IPS-20b (cell line): ENCODE measurements around the gene SNX5.

Source experiments
- H3K27ac ChIP-seq: one replicate; pipeline ENCODE4 v1.5.1; 2013; ENCODE audit warnings: low read length
- H3K27me3 ChIP-seq: 2 replicates; pipeline ENCODE4 v1.6.1; 2013; ENCODE audit warnings: mild to moderate bottlenecking, low read length, inconsistent platforms; ENCODE audit not compliant: insufficient read depth
- H3K36me3 ChIP-seq: 2 replicates; pipeline ENCODE4 v1.6.1; 2013; ENCODE audit warnings: low read depth, mild to moderate bottlenecking, inconsistent platforms, low read length, moderate library complexity; ENCODE audit not compliant: insufficient read depth
- H3K4me1 ChIP-seq: 2 replicates; pipeline ENCODE4 v1.6.1; 2013; ENCODE audit warnings: mild to moderate bottlenecking, control low read depth, inconsistent platforms, low read length, moderate library complexity; ENCODE audit not compliant: insufficient read depth
- H3K4me3 ChIP-seq: 2 replicates; pipeline ENCODE4 v1.5.1; 2013; ENCODE audit warnings: mild to moderate bottlenecking, low read length, inconsistent platforms
- H3K9ac ChIP-seq: 2 replicates; pipeline ENCODE4 v1.6.1; 2013; ENCODE audit warnings: low read depth, mild to moderate bottlenecking, inconsistent platforms, low read length, moderate library complexity
- H3K9me3 ChIP-seq: 2 replicates; pipeline ENCODE4 v1.6.1; 2013; ENCODE audit warnings: mild to moderate bottlenecking, low read depth, low read length, inconsistent platforms; ENCODE audit not compliant: insufficient read depth

The SNX5 gene

GRCh38 chr20:17956099-17956685, 12.4 kb downstream of the SNX5 start:
- Histone ChIP-seq H3K9me3 (no peaks in the 10 kb centered on the region), H3K4me3 (no peak overlapping the region), H3K4me1 (peaks cover 10% of the 10 kb centered on the region; the same call in 1 of the 2 replicates), H3K27me3 (no peaks in the 10 kb centered on the region), H3K27ac (no peak overlapping the region), H3K36me3 (peaks cover 94% of the 10 kb centered on the region), H3K9ac (no peak overlapping the region)

GRCh38 chr20:17955302-17955701, 13.3 kb downstream of the SNX5 start:
- Histone ChIP-seq H3K4me3 (no peak overlapping the region), H3K27ac (no peak overlapping the region)

GRCh38 chr20:17953935-17954334, 14.7 kb downstream of the SNX5 start:
- peaks cover 2% of the 10 kb centered on the region; the same call in 1 of the 2 replicates for H3K4me1 ChIP-seq
- H3K9me3 ChIP-seq, result no peaks in the 10 kb centered on the region
- H3K27ac ChIP-seq, result no peak overlapping the region
- H3K27me3 ChIP-seq, result no peaks in the 10 kb centered on the region
- H3K4me3 ChIP-seq, result no peak overlapping the region
- H3K9ac ChIP-seq, result no peak overlapping the region
- peaks cover 95% of the 10 kb centered on the region for H3K36me3 ChIP-seq

More at GRCh38 chr20:17955302-17955701, 13.3 kb downstream of the SNX5 start:
- peaks cover 94% of the 10 kb centered on the region for H3K36me3 ChIP-seq
- no peaks in the 10 kb centered on the region for H3K9me3 ChIP-seq
- H3K27me3 ChIP-seq, result no peaks in the 10 kb centered on the region
- H3K4me1 ChIP-seq, result peaks cover 10% of the 10 kb centered on the region; the same call in 1 of the 2 replicates
- H3K9ac ChIP-seq, result no peak overlapping the region

GRCh38 chr20:17952692-17953684, 15.6 kb downstream of the SNX5 start:
- H3K4me3 ChIP-seq, result no peak overlapping the region
- no peaks in the 10 kb centered on the region for H3K4me1 ChIP-seq
- no peaks in the 10 kb centered on the region for H3K9me3 ChIP-seq
- H3K27me3 ChIP-seq, result no peaks in the 10 kb centered on the region
- peaks cover 96% of the 10 kb centered on the region for H3K36me3 ChIP-seq
- no peak overlapping the region for H3K27ac ChIP-seq
- no peak overlapping the region for H3K9ac ChIP-seq

- H3K27ac ChIP-seq, result no peak overlapping the region
- H3K9me3 ChIP-seq, result no peaks in the 10 kb centered on the region
- H3K27me3 ChIP-seq, result no peaks in the 10 kb centered on the region
- H3K9ac ChIP-seq, result no peak overlapping the region
- H3K4me1 ChIP-seq, result no peaks in the 10 kb centered on the region
- H3K4me3 ChIP-seq, result no peak overlapping the region
- H3K36me3 ChIP-seq, result peaks cover 100% of the 10 kb centered on the region
Observed at GRCh38 chr20:17951323-17951722, 17.3 kb downstream of the SNX5 start.

GRCh38 chr20:17950670-17951069, 17.9 kb downstream of the SNX5 start:
- Histone ChIP-seq H3K27ac (no peak overlapping the region), H3K9ac (no peak overlapping the region), H3K36me3 (peaks cover 100% of the 10 kb centered on the region), H3K4me3 (no peak overlapping the region), H3K9me3 (no peaks in the 10 kb centered on the region), H3K4me1 (no peaks in the 10 kb centered on the region), H3K27me3 (no peaks in the 10 kb centered on the region)

GRCh38 chr20:17949899-17950298, 18.7 kb downstream of the SNX5 start:
- H3K9ac ChIP-seq, result no peak overlapping the region
- no peaks in the 10 kb centered on the region for H3K9me3 ChIP-seq
- no peak overlapping the region for H3K27ac ChIP-seq
- peaks cover 100% of the 10 kb centered on the region for H3K36me3 ChIP-seq
- no peaks in the 10 kb centered on the region for H3K4me1 ChIP-seq
- no peak overlapping the region for H3K4me3 ChIP-seq
- H3K27me3 ChIP-seq, result no peaks in the 10 kb centered on the region

GRCh38 chr20:17948442-17948841, 20.2 kb downstream of the SNX5 start:
- no peak overlapping the region for H3K9ac ChIP-seq
- peaks cover 100% of the 10 kb centered on the region for H3K36me3 ChIP-seq
- H3K4me1 ChIP-seq, result no peaks in the 10 kb centered on the region
- no peak overlapping the region for H3K4me3 ChIP-seq
- no peaks in the 10 kb centered on the region for H3K9me3 ChIP-seq
- no peaks in the 10 kb centered on the region for H3K27me3 ChIP-seq
- no peak overlapping the region for H3K27ac ChIP-seq

GRCh38 chr20:17947474-17947815, 21.1 kb downstream of the SNX5 start:
- H3K9me3 ChIP-seq, result no peaks in the 10 kb centered on the region
- no peak overlapping the region for H3K9ac ChIP-seq
- H3K27me3 ChIP-seq, result no peaks in the 10 kb centered on the region
- H3K4me1 ChIP-seq, result no peaks in the 10 kb centered on the region
- peaks cover 100% of the 10 kb centered on the region for H3K36me3 ChIP-seq
- H3K27ac ChIP-seq, result no peak overlapping the region
- H3K4me3 ChIP-seq, result no peak overlapping the region

- Histone ChIP-seq H3K27me3 (no peaks in the 10 kb centered on the region), H3K4me1 (no peaks in the 10 kb centered on the region), H3K27ac (no peak overlapping the region), H3K4me3 (no peak overlapping the region), H3K36me3 (peaks cover 100% of the 10 kb centered on the region), H3K9ac (no peak overlapping the region), H3K9me3 (no peaks in the 10 kb centered on the region)
Observed at GRCh38 chr20:17946572-17947473, 21.8 kb downstream of the SNX5 start.

GRCh38 chr20:17946040-17946439, 22.6 kb downstream of the SNX5 start:
- Histone ChIP-seq H3K4me1 (0 out of 2 replicates have a peak, but pooled peaks cover under 1% of the 10 kb centered on the region), H3K4me3 (no peak overlapping the region), H3K9ac (no peak overlapping the region), H3K27me3 (no peaks in the 10 kb centered on the region), H3K27ac (no peak overlapping the region), H3K9me3 (no peaks in the 10 kb centered on the region), H3K36me3 (peaks cover 100% of the 10 kb centered on the region)
